Uterus (tissue), 4 donors: ENCODE data around the gene USO1. TPM values are rescaled to one million over a fixed set of nuclear protein-coding genes. Genes with fewer than 3 reads are reported as not detected.
A peak's percentile ranks its signal among the peaks of the same experiment; 100 is the strongest.
"Not testable (repeated sequence)": the region's sequence is repeated elsewhere in the genome, so short reads cannot be mapped to it uniquely, and the experiment has no call there.

Experiments
- DNase-seq, 2 donors: peaks; one replicate each; pipeline ENCODE4 v3.0.0-alpha.2; 2019 to 2020
- H3K27ac ChIP-seq, 2 donors: fragments of 200-600 bp; sonication (generic); 1 replicate in 1 of 2; 2 replicates in 1 of 2; pipeline ENCODE4 v1.5.1; 2016 to 2018
- H3K27me3 ChIP-seq, 2 donors: fragments of 200-600 bp; sonication (generic); one replicate each; pipeline ENCODE4 v1.5.1; 2018 to 2019; ENCODE audit warnings: control low read depth in 1 of 2
- H3K36me3 ChIP-seq, 2 donors: fragments of 200-600 bp; sonication (generic); one replicate each; pipeline ENCODE4 v1.5.1; 2019; ENCODE audit warnings: control low read depth in 1 of 2
- H3K4me1 ChIP-seq, 2 donors: fragments of 200-600 bp; sonication (generic); one replicate each; pipeline ENCODE4 v1.5.1; 2018 to 2019; ENCODE audit warnings: control low read depth in 1 of 2
- H3K4me3 ChIP-seq, 2 donors: fragments of 200-600 bp; sonication (generic); 1 replicate in 1 of 2; 2 replicates in 1 of 2; pipeline ENCODE4 v1.5.1; 2018 to 2019; ENCODE audit warnings: mild to moderate bottlenecking in 1 of 2
- H3K9me3 ChIP-seq, 2 donors: fragments of 200-600 bp; sonication (generic); one replicate each; pipeline ENCODE4 v1.5.1; 2019; ENCODE audit warnings: control low read depth in 1 of 2
- POLR2A ChIP-seq, 2 donors: fragments of 450-650 bp; IDR thresholded peaks; one replicate each; pipeline ENCODE4 v1.6.1; 2016; ENCODE audit warnings: antibody characterized with exemption in 2 of 2, mild to moderate bottlenecking in 1 of 2, moderate library complexity in 1 of 2
- intact Hi-C: fragments of 100-400 bp; cut with DNase I; formaldehyde crosslinking; loops from one replicate; pipeline ENCODE4 v1.15.1; 2023; ENCODE audit warnings: low total_unique reads
- total RNA-seq, 4 donors: library from RNA; depleted of rRNA in 3 of 4; stranded (reverse); fragments of >200 nt in 3 of 4; gene quantifications; one replicate each; pipeline versions ENCODE4 v1.1.0 to v1.2.4, GENCODE V29; 2014 to 2023
- TF ChIP-seq, protein P1 (sequence below), 4 experiments: fragments of 200-600 bp in 2 of 4; fragments of 450-650 bp in 2 of 4; sonication (generic) in 2 of 4; IDR thresholded peaks; one replicate each; pipeline ENCODE4 v1.5.1; 2016 to 2019; ENCODE audit warnings: antibody characterized with exemption in 4 of 4, mild to moderate bottlenecking in 2 of 4, moderate library complexity in 1 of 4
- donor health status: DM: yes; HTN: yes; CAD: no.

USO1 gene
- total RNA-seq, 4 donors from 2014 or later = 20.0 to 127 (median 59.4) TPM

DNA sequence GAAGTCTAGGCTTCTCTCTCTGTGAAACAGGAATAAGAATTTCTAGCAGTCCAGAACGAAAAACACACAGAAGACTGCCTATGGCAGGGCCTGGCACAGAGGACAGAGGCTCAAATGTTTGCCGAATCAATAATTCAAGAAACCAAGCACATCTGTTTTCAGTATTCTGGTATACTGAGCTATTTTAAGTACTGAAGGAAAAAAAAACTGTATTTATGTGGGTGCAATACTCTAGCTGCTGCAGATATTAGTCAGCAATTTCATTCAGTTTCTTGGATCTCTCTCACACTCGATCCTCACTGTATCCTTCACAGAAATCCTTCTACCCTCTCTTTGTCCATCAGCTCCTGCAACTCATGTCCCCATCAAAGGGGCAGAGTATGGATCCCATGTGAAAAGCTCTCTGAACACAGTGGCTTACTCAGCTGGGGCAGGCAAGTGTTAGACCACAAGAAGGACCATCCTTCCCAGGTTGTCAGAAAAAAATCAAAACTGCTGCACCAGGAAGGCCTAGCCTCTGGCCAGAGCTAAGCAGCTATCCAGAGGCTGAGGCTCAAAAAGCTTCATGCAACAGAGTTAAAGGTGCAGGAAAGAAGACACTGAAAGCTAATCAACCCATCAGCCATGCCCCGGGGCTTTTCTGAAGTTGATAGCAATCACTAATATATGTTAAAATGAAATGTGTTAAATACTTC lies 9.1 kb upstream of the USO1 start:
- no peak for DNase-seq
- intact Hi-C loops = no loop called here
- H3K27ac ChIP-seq = peak overlapping the region in 1 of 2 donors; percentile 26
- TF ChIP-seq, protein P1, sequence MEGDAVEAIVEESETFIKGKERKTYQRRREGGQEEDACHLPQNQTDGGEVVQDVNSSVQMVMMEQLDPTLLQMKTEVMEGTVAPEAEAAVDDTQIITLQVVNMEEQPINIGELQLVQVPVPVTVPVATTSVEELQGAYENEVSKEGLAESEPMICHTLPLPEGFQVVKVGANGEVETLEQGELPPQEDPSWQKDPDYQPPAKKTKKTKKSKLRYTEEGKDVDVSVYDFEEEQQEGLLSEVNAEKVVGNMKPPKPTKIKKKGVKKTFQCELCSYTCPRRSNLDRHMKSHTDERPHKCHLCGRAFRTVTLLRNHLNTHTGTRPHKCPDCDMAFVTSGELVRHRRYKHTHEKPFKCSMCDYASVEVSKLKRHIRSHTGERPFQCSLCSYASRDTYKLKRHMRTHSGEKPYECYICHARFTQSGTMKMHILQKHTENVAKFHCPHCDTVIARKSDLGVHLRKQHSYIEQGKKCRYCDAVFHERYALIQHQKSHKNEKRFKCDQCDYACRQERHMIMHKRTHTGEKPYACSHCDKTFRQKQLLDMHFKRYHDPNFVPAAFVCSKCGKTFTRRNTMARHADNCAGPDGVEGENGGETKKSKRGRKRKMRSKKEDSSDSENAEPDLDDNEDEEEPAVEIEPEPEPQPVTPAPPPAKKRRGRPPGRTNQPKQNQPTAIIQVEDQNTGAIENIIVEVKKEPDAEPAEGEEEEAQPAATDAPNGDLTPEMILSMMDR (IDR thresholded peaks at IDR 0.05) = no peak
- TF ChIP-seq POLR2A (IDR thresholded peaks at IDR 0.05) = no peak
- no peak overlapping the region for H3K4me3 ChIP-seq
- peaks cover 0 to 3% of the 10 kb centered on the region in 2 donors for H3K4me1 ChIP-seq
- no peaks in the 10 kb centered on the region for H3K36me3 ChIP-seq
- H3K9me3 ChIP-seq = no peaks in the 10 kb centered on the region
- no peaks in the 10 kb centered on the region for H3K27me3 ChIP-seq

DNA sequence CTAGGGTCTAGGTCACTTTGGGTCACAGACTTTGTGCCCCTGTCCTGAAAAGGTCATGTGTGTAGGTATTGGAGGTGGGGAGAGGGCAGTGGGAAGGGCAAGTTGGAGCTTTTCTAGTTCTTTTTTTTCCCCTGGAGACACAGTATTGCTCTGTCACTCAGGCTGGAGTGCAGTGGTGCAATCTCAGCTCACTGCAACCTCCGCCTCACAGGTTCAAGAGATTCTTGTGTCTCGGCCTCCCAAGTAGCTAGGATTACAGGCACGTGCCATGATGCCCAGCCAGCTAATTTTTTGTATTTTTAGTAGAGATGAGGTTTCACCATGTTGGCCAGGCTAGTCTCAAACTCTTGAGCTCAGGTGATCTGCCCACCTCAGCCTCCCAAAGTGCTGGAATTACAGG lies 8.3 kb upstream of the USO1 start:
- H3K9me3 ChIP-seq, H3K36me3 ChIP-seq, DNase-seq, H3K4me1 ChIP-seq, H3K4me3 ChIP-seq, intact Hi-C loops, H3K27ac ChIP-seq, H3K27me3 ChIP-seq: not testable (repeated sequence)

DNA sequence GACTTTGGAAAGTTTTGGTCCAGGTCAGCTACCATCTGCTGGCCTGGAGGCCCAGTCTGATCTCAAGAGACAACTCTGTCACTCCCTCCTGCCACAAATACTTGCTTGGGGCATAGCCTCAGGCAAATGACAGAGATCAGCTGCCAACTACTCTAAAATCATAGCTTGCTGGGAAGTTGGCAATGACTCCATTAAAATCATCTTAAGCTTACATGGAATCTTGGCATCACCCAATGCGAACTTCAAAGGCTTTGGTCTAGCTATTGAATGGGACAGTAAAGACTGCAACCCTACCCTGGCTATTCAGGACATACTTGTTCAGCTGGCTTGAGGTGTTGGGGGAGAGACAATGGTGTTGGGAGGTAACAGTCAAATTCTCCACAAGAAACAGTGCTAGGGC lies 7.0 kb upstream of the USO1 start:
- Histone ChIP-seq H3K4me1 (peaks cover 0 to 3% of the 10 kb centered on the region in 2 donors), H3K4me3 (no peak overlapping the region), H3K36me3 (no peaks in the 10 kb centered on the region), H3K27ac (no peak overlapping the region), H3K9me3 (no peaks in the 10 kb centered on the region), H3K27me3 (no peaks in the 10 kb centered on the region)
- DNase-seq = no peak
- intact Hi-C loops = no loop called here
- no peak for TF ChIP-seq POLR2A (IDR thresholded peaks at IDR 0.05)
- TF ChIP-seq, protein P1 (IDR thresholded peaks at IDR 0.05) = no peak

DNA sequence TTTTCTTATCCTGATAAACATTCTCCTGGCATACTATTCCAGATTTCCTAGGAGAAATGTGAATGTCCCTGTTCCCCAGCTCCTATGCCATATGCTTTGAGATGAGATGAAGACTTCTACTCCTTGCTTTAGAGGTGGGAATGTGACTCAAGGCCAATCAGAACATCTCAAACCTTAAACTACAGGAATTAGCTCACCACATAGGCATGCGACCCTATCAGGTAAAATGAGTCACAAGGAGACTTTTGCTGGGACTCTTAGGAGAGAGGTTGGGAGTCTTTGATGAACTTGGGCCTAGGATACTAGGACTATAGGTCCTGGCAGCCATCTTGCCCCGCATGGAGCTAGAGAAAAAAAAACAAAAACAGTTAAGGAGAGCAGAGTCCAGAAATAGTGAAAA lies 5.8 kb upstream of the USO1 start:
- Histone ChIP-seq H3K27ac (no peak overlapping the region), H3K4me1 (peaks cover 0 to 3% of the 10 kb centered on the region in 2 donors), H3K4me3 (no peak overlapping the region), H3K36me3 (no peaks in the 10 kb centered on the region), H3K9me3 (no peaks in the 10 kb centered on the region), H3K27me3 (no peaks in the 10 kb centered on the region)
- no peak for DNase-seq
- intact Hi-C loops = no loop called here
- TF ChIP-seq POLR2A (IDR thresholded peaks at IDR 0.05) = no peak
- TF ChIP-seq, protein P1 (IDR thresholded peaks at IDR 0.05) = no peak

DNA sequence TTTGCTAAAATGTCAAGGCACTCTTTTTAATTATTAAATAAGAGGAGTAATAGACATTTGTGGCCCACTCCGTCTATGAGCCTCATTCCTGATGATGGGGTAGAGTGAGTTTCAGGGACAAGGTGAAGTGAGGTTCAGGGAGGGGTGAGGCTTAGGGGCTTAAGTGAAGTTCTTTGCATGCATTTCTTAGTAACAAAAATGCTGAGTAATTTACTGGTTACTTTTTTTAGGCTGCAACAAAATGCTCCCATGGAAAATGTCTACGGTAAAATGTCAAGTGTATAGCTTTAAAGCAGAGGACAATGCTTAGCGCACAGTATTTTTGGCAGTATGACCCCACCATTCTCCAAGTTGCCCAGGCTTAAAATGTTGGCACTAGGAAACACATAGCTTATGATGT lies 2.0 kb upstream of the USO1 start:
- Histone ChIP-seq H3K4me3 (no peak overlapping the region), H3K27me3 (no peaks in the 10 kb centered on the region), H3K4me1 (no peaks in the 10 kb centered on the region), H3K9me3 (no peaks in the 10 kb centered on the region), H3K27ac (peak overlapping the region in 1 of 2 donors; percentile 97), H3K36me3 (no peaks in the 10 kb centered on the region)
- intact Hi-C loops = no loop called here
- no peak for DNase-seq
- no peak for TF ChIP-seq POLR2A (IDR thresholded peaks at IDR 0.05)
- TF ChIP-seq, protein P1 (IDR thresholded peaks at IDR 0.05) = no peak
